Stimulated activated naive CD8-positive, alpha-beta T cell treated with anti-CD3 and anti-CD28 coated beads, Interleukin-15, Interleukin-2, amounts not matched to agents 100 ng/mL and 50 ng/mL, for 24 hours (primary cell): ENCODE measurements around the gene TFF1.

Source experiments
- H3K27ac Mint-ChIP-seq: one replicate; pipeline ENCODE4 v1.8.0; 2021; ENCODE audit warnings: mild to moderate bottlenecking, mixed read lengths
- H3K27me3 Mint-ChIP-seq: one replicate; pipeline ENCODE4 v1.8.0; 2021; ENCODE audit warnings: mixed read lengths
- H3K36me3 Mint-ChIP-seq: one replicate; pipeline ENCODE4 v1.8.0; 2021; ENCODE audit warnings: low read depth, mixed read lengths
- H3K4me1 Mint-ChIP-seq: one replicate; pipeline ENCODE4 v1.8.0; 2021; ENCODE audit warnings: low read depth, mixed read lengths
- H3K4me3 Mint-ChIP-seq: one replicate; pipeline ENCODE4 v1.8.0; 2021; ENCODE audit warnings: mild to moderate bottlenecking, mixed read lengths
- H3K9me3 Mint-ChIP-seq: one replicate; pipeline ENCODE4 v1.8.0; 2021; ENCODE audit warnings: mixed read lengths

Gene TFF1

DNA sequence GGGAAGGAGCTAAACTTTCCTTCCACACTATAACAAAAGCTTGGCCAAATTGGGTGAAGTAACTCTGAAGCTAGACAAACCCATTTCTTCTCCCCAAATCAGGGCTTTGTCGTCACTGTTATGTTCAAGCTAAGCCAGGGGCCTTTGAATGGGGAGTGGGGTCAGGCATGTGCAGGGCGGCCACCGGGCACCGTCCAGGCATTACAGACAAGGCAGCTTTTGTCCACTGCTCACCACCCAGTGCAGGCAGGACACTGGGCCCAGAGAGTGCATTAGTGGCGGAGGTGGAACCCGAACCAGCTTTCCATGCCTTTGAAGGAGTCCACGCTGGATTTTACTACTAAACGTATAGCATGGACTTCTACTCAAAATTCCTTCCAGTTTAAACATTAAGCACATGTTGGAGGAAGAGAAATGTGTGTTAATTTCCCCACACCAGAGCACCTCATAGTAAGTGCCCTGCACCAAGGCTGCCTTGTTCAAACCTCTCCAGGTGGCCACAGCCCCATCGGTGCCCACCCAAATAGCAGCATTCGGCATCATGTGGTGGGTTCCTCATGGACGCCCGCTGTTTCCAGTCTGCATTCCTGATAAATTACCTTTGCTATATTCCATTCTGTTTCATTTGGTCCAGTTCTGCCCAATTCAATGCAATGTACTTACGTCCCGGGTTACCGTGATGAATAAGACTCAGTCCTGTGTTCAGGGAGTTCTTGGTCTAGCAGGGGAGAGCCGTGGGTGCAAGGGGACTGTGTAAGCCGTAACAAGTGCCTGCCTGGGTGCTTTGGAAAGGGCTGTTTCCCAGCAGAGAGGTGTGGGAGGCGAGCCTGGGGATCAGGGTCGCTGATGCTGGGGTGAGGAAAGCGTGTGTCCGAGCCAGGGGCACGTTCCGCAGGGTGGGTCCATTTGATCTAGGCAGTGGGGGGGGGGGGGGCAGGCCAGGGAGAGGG, 39.0 kb upstream of the TFF1 start:
- Mint-ChIP-seq H3K9me3 (peaks cover 8% of the 10 kb centered on the region), H3K4me1 (peaks cover 70% of the 10 kb centered on the region), H3K27ac (peak overlapping the region; percentile 96), H3K36me3 (peaks cover 57% of the 10 kb centered on the region), H3K27me3 (no peaks in the 10 kb centered on the region), H3K4me3 (peak overlapping the region; percentile 97)

DNA sequence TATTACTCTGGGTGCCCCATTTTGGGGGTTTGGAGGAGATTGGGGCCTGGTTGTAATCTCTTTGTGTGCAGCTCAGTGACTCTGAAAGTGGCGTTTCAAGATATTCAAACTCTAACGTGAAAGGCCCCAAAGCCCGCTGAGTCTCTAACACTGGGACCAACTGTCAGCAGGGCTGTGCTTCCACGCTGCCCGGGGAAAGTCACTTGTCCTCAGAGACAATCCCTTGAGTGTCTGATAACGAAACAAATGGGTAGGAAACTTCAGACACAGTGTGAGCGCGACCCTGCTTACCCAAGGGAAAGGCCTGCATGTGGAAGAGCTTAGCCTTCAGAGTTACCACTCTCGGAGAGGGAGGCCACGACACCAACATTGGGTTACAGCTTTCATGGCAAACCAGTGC, 38.2 kb upstream of the TFF1 start:
- H3K4me3 Mint-ChIP-seq = peak overlapping the region; percentile 97
- H3K27ac Mint-ChIP-seq = peak overlapping the region; percentile 96
- peaks cover 52% of the 10 kb centered on the region for H3K36me3 Mint-ChIP-seq
- H3K4me1 Mint-ChIP-seq = peaks cover 71% of the 10 kb centered on the region
- peaks cover 8% of the 10 kb centered on the region for H3K9me3 Mint-ChIP-seq
- no peaks in the 10 kb centered on the region for H3K27me3 Mint-ChIP-seq

DNA sequence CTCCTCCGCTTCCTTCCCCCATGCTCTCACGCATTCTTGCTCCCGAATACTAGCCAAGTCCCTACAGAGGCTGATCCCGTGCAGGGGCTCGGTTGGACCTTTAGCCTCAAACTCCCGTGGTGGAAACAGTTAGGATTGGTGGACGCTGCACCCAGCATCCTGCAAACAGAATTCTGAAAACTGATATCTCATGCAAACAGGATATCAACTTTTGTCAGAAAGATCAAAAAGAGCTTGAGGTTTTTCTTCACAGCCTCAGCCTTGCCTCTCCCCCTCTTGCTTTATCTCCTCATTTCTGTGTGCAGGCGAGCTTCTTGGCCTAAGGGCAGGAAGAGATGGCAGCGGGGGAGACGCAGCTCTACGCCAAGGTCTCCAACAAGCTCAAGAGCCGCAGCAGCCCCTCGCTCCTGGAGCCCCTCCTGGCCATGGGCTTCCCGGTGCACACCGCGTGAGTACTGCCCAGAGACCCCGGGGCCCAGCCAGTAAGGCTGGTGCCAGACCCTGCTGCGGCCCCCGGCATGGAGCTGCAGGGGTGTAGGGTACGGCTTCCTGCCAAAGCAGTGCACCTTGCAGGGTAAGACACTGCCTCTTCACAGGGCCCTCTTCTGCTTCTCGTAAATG, 37.4 kb upstream of the TFF1 start, which contains the start of gene UBASH3A:
Gene UBASH3A (plus strand): TSS at position 292 of the 621 bp plus-strand sequence. CDS start 44 bp downstream, at position 336.
- Mint-ChIP-seq H3K9me3 (peaks cover 8% of the 10 kb centered on the region), H3K36me3 (peaks cover 47% of the 10 kb centered on the region), H3K4me1 (peaks cover 72% of the 10 kb centered on the region), H3K27me3 (no peaks in the 10 kb centered on the region), H3K4me3 (peak within 1 kb of the TSS; percentile 97), H3K27ac (peak within 1 kb of the TSS; percentile 96)

- H3K27ac Mint-ChIP-seq = peak overlapping the region; percentile 81
- peaks cover 43% of the 10 kb centered on the region for H3K36me3 Mint-ChIP-seq
- H3K27me3 Mint-ChIP-seq = no peaks in the 10 kb centered on the region
- peaks cover 72% of the 10 kb centered on the region for H3K4me1 Mint-ChIP-seq
- peaks cover 8% of the 10 kb centered on the region for H3K9me3 Mint-ChIP-seq
- H3K4me3 Mint-ChIP-seq = peak overlapping the region; percentile 79
These were observed 35.5 kb upstream of the TFF1 start for GRCh38 chr21:42401820-42402251.

- peaks cover 36% of the 10 kb centered on the region for H3K36me3 Mint-ChIP-seq
- peak overlapping the region; percentile 81 for H3K27ac Mint-ChIP-seq
- peaks cover 69% of the 10 kb centered on the region for H3K4me1 Mint-ChIP-seq
- peaks cover 8% of the 10 kb centered on the region for H3K9me3 Mint-ChIP-seq
- H3K27me3 Mint-ChIP-seq = no peaks in the 10 kb centered on the region
- H3K4me3 Mint-ChIP-seq = peak overlapping the region; percentile 79
These were observed 34.8 kb upstream of the TFF1 start for GRCh38 chr21:42401154-42401553.

GRCh38 chr21:42400525-42400924, 34.2 kb upstream of the TFF1 start:
- no peaks in the 10 kb centered on the region for H3K27me3 Mint-ChIP-seq
- peaks cover 69% of the 10 kb centered on the region for H3K4me1 Mint-ChIP-seq
- peak overlapping the region; percentile 64 for H3K4me3 Mint-ChIP-seq
- peaks cover 8% of the 10 kb centered on the region for H3K9me3 Mint-ChIP-seq
- peak overlapping the region; percentile 87 for H3K27ac Mint-ChIP-seq
- H3K36me3 Mint-ChIP-seq = peaks cover 36% of the 10 kb centered on the region

DNA sequence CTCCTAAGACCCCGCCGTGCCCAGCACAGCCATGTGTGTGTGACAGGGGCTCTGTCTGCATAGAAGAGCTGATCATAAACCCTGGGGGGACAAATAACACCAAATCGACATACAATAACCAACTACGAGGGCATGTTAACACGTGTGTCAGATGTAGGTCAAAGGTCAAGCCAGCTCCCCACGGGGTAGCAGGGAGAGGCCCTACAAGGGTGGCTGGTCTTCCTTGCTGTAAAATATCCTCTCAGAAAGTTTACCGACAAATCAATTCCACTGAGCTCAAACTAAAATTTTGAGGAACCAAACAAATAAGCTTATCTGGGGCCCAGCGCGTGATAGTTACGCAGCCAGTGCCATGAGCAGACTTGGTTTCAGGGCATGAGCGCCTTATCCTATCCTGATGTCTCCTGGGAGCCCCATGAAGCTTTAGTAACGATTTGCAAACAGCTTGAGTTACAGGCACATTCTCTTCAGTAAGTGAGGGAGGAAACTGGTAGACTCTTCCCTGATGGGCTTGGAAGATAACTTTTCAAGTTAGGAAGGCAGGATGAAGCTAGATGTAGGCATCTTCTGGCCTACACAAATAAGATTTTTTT, 32.2 kb upstream of the TFF1 start:
- Mint-ChIP-seq H3K4me1 (peaks cover 76% of the 10 kb centered on the region), H3K27ac (peak overlapping the region; percentile 65), H3K9me3 (peaks cover 8% of the 10 kb centered on the region), H3K4me3 (no peak overlapping the region), H3K27me3 (no peaks in the 10 kb centered on the region), H3K36me3 (peaks cover 34% of the 10 kb centered on the region)

GRCh38 chr21:42397746-42398394, 31.5 kb upstream of the TFF1 start:
- peaks cover 34% of the 10 kb centered on the region for H3K36me3 Mint-ChIP-seq
- H3K27me3 Mint-ChIP-seq = no peaks in the 10 kb centered on the region
- no peak overlapping the region for H3K4me3 Mint-ChIP-seq
- peak overlapping the region; percentile 53 for H3K27ac Mint-ChIP-seq
- H3K4me1 Mint-ChIP-seq = peaks cover 77% of the 10 kb centered on the region
- H3K9me3 Mint-ChIP-seq = peaks cover 8% of the 10 kb centered on the region

GRCh38 chr21:42396799-42397745, 30.7 kb upstream of the TFF1 start:
- peaks cover 34% of the 10 kb centered on the region for H3K36me3 Mint-ChIP-seq
- H3K4me3 Mint-ChIP-seq = no peak overlapping the region
- H3K4me1 Mint-ChIP-seq = peaks cover 79% of the 10 kb centered on the region
- no peaks in the 10 kb centered on the region for H3K27me3 Mint-ChIP-seq
- peaks cover 7% of the 10 kb centered on the region for H3K9me3 Mint-ChIP-seq
- peak overlapping the region; percentile 53 for H3K27ac Mint-ChIP-seq

- peaks cover 77% of the 10 kb centered on the region for H3K4me1 Mint-ChIP-seq
- no peak within 1 kb of the TSS for H3K4me3 Mint-ChIP-seq
- H3K27me3 Mint-ChIP-seq = no peaks in the 10 kb centered on the region
- H3K27ac Mint-ChIP-seq = peak within 1 kb of the TSS; percentile 63
- peaks cover 33% of the 10 kb centered on the region for H3K36me3 Mint-ChIP-seq
- no peaks in the 10 kb centered on the region for H3K9me3 Mint-ChIP-seq
These were observed 29.7 kb upstream of the TFF1 start, which contains the start of gene TMPRSS3 for GRCh38 chr21:42395905-42396651. TMPRSS3 (minus strand) TSS chr21:42396052; CDS start chr21:42395417, 635 bp downstream.

DNA sequence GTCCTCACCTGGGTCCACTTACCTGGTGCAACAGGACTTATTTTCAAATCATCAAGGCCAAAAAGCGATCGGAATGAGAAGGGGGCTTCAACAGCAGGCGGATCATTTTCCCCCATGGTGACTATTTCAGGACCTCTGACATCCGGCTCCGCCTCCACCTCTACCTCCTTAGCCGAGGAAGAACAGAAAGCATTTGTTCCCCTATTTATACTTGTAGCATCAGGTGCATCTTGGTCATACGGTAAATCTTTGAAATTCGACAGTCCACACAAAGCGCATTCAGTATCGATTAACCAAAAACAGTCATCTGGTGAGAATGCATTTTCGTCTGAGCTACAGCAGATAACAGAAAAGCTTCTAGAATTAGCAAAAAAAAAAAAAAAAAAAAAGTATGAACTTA, 29.0 kb upstream of the TFF1 start:
- Mint-ChIP-seq H3K4me1 (peaks cover 77% of the 10 kb centered on the region), H3K27ac (peak overlapping the region; percentile 63), H3K9me3 (no peaks in the 10 kb centered on the region), H3K27me3 (no peaks in the 10 kb centered on the region), H3K4me3 (no peak overlapping the region), H3K36me3 (peaks cover 40% of the 10 kb centered on the region)

- Mint-ChIP-seq H3K27me3 (no peaks in the 10 kb centered on the region), H3K27ac (peak overlapping the region; percentile 86), H3K4me3 (peak overlapping the region; percentile 69), H3K36me3 (peaks cover 51% of the 10 kb centered on the region), H3K4me1 (peaks cover 77% of the 10 kb centered on the region), H3K9me3 (no peaks in the 10 kb centered on the region)
These were observed 27.2 kb upstream of the TFF1 start for GRCh38 chr21:42393443-42393950.
